Neural progenitor cell (in vitro differentiated cells): Measurements from ENCODE around the gene ZNF485.

ENCODE experiments used
- CTCF ChIP-seq: fragments of 200-600 bp; sonication (generic); IDR thresholded peaks from 2 replicates; pipeline ENCODE4 v1.5.1; 2017; ENCODE audit warnings: antibody characterized with exemption, mild to moderate bottlenecking
- EZH2 ChIP-seq: fragments of 200-600 bp; sonication (generic); IDR thresholded peaks from 2 replicates; pipeline ENCODE4 v1.6.1; 2017; ENCODE audit warnings: antibody characterized with exemption, mild to moderate bottlenecking, moderate library complexity

- no peak for TF ChIP-seq CTCF
- no peak for TF ChIP-seq EZH2
These were observed 32.8 kb upstream of the ZNF485 start for GRCh38 chr10:43573250-43574000.
